ENCODE data around the gene ATP8A2. TPM values are rescaled to one million over a fixed set of nuclear protein-coding genes. Genes with fewer than 3 reads are reported as not detected.

The ATP8A2 gene
- total RNA-seq, 2 donors from 2014 or later, result 0.10 to 0.64 TPM

- Histone ChIP-seq H3K9me3 (no peaks in the 10 kb centered on the region), H3K27ac (no peak overlapping the region), H3K36me3 (no peaks in the 10 kb centered on the region), H3K4me1 (no peaks in the 10 kb centered on the region), H3K9ac (ENCODE audit: low read depth in 2 of 2, low read length in 2 of 2) (no peak overlapping the region), H3K4me3 (no peak overlapping the region), H3K27me3 (no peaks in the 10 kb centered on the region)
- TF ChIP-seq CTCF (IDR thresholded peaks at IDR 0.05), result no peak
- DNase-seq, result no peak
- intact Hi-C loops (cut with DNase I), result no loop called here
Measured at GRCh38 chr13:25457566-25457965, 85.8 kb downstream of the ATP8A2 start.

GRCh38 chr13:25462301-25463125 lies 90.7 kb downstream of the ATP8A2 start:
- no peak for TF ChIP-seq CTCF (IDR thresholded peaks at IDR 0.05)
- intact Hi-C loops (cut with DNase I), result no loop called here
- no peak for DNase-seq
- no peaks in the 10 kb centered on the region for H3K4me1 ChIP-seq
- no peaks in the 10 kb centered on the region for H3K9me3 ChIP-seq
- H3K27ac ChIP-seq, result no peak overlapping the region
- H3K9ac ChIP-seq (ENCODE audit: low read depth in 2 of 2, low read length in 2 of 2), result no peak overlapping the region
- H3K27me3 ChIP-seq, result no peaks in the 10 kb centered on the region
- H3K4me3 ChIP-seq, result no peak overlapping the region
- H3K36me3 ChIP-seq, result no peaks in the 10 kb centered on the region

GRCh38 chr13:25463496-25463895 lies 91.7 kb downstream of the ATP8A2 start:
- no peak for DNase-seq
- Histone ChIP-seq H3K27me3 (no peaks in the 10 kb centered on the region), H3K9me3 (no peaks in the 10 kb centered on the region), H3K4me3 (no peak overlapping the region), H3K27ac (no peak overlapping the region), H3K9ac (ENCODE audit: low read depth in 2 of 2, low read length in 2 of 2) (no peak overlapping the region), H3K36me3 (no peaks in the 10 kb centered on the region), H3K4me1 (no peaks in the 10 kb centered on the region)
- no peak for TF ChIP-seq CTCF (IDR thresholded peaks at IDR 0.05)
- intact Hi-C loops (cut with DNase I), result no loop called here

- no peak for DNase-seq
- no peak for TF ChIP-seq CTCF (IDR thresholded peaks at IDR 0.05)
- Histone ChIP-seq H3K9me3 (no peaks in the 10 kb centered on the region), H3K36me3 (no peaks in the 10 kb centered on the region), H3K27me3 (no peaks in the 10 kb centered on the region), H3K9ac (ENCODE audit: low read depth in 2 of 2, low read length in 2 of 2) (no peak overlapping the region), H3K4me3 (no peak overlapping the region), H3K27ac (no peak overlapping the region), H3K4me1 (no peaks in the 10 kb centered on the region)
- intact Hi-C loops (cut with DNase I), result no loop called here
Measured at GRCh38 chr13:25466880-25467279, 95.1 kb downstream of the ATP8A2 start.

- Histone ChIP-seq H3K4me1 (no peaks in the 10 kb centered on the region), H3K4me3 (no peak overlapping the region), H3K27ac (no peak overlapping the region), H3K36me3 (no peaks in the 10 kb centered on the region), H3K27me3 (no peaks in the 10 kb centered on the region), H3K9ac (ENCODE audit: low read depth in 2 of 2, low read length in 2 of 2) (no peak overlapping the region), H3K9me3 (no peaks in the 10 kb centered on the region)
- no peak for DNase-seq
- intact Hi-C loops (cut with DNase I), result no loop called here
- TF ChIP-seq CTCF (IDR thresholded peaks at IDR 0.05), result no peak
Measured at GRCh38 chr13:25468325-25469168, 96.8 kb downstream of the ATP8A2 start.
